Stomach (tissue), 4 donors: ENCODE measurements around the gene PPP1CC.

Experiments
- CTCF ChIP-seq, 7 experiments: fragments of 450-650 bp in 4 of 7; fragments of 200-600 bp in 3 of 7; sonication (generic) in 3 of 7; IDR thresholded peaks; one replicate each; pipeline ENCODE4 v1.5.1; 2016 to 2019; ENCODE audit warnings: antibody characterized with exemption in 7 of 7, control low read depth in 2 of 7, mild to moderate bottlenecking in 1 of 7
- EP300 ChIP-seq: sonication (generic); formaldehyde crosslinking; IDR thresholded peaks from one replicate; pipeline ENCODE4 v1.6.1; 2017; ENCODE audit warnings: antibody characterized with exemption
- POLR2A ChIP-seq, 4 donors: fragments of 450-650 bp; IDR thresholded peaks; one replicate each; pipeline ENCODE4 v1.6.1; 2016; ENCODE audit warnings: antibody characterized with exemption in 4 of 4, control low read depth in 2 of 4, mild to moderate bottlenecking in 1 of 4, moderate library complexity in 1 of 4

- TF ChIP-seq CTCF (IDR thresholded peaks at IDR 0.05): no peak
- TF ChIP-seq POLR2A (IDR thresholded peaks at IDR 0.05): no peak
- TF ChIP-seq EP300: no peak
These were observed 15.9 kb downstream of the PPP1CC start for GRCh38 chr12:110726708-110727369.
